K562 (cell line): Measurements from ENCODE around the gene TMEM270. TPM values are rescaled to one million over a fixed set of nuclear protein-coding genes. Genes with fewer than 3 reads are reported as not detected.

Experiments
- ATAC-seq: fragments of 200-7000 bp; cut with Tn5 transposase; 3 replicates; pipeline ENCODE4 v1.9.1; 2020; ENCODE audit warnings: moderate library complexity
- BruUV-seq: library from RNA; stranded (reverse); fragments of 400-500 nt; replicated peaks from 2 replicates; lab custom pipeline; 2021; lab: Mats Ljungman, UMichigan
- CTCF ChIA-PET: fragments of 300-600 bp; formaldehyde crosslinking; extraction: SDS; loops from one replicate; lab custom pipeline; 2021; ENCODE audit warnings: low intra/inter-chr PET ratio; lab: Yijun Ruan, JAX
- POLR2A ChIA-PET: fragments of 300-600, 350-650 bp; sonication (Branson Sonifier 250); formaldehyde crosslinking; extraction: SDS; loops from one replicate; lab custom pipeline; 2021; ENCODE audit warnings: antibody characterized with exemption, inconsistent platforms; lab: Yijun Ruan, JAX
- DNase-seq, 4 experiments: peaks; one replicate each; pipeline versions ENCODE4 v3.0.0 to v3.0.0-alpha.2; 2011 to 2018; ENCODE audit warnings: low spot score in 3 of 4, mixed read lengths in 3 of 4; ENCODE audit errors: extremely low read depth in 1 of 4
- FAIRE-seq: peaks from 2 replicates; lab custom pipeline; 2011; peaks lifted over from hg19 to GRCh38; lab: Jason Lieb, UNC
- H2AFZ ChIP-seq: 2 replicates; pipeline ENCODE4 v1.6.0; 2011; ENCODE audit warnings: low read depth, low read length, control low read depth, inconsistent platforms
- H3K27ac ChIP-seq: fragments of 200-600 bp; 3 replicates; pipeline ENCODE4 v1.8.0; 2011; ENCODE audit warnings: low read depth, mild to moderate bottlenecking, control low read depth, inconsistent platforms, low read length, moderate library complexity, mixed read lengths; ENCODE audit errors: extremely low read depth
- H3K27me3 ChIP-seq, 2 experiments: fragments of 300-600 bp in 1 of 2; 2 replicates in 1 of 2; 3 replicates in 1 of 2; pipeline versions ENCODE4 v1.6.0 to v1.8.0; 2011; ENCODE audit warnings: inconsistent platforms in 2 of 2, low read length in 2 of 2, mild to moderate bottlenecking in 1 of 2, mixed read lengths in 1 of 2, moderate library complexity in 1 of 2; ENCODE audit not compliant: control insufficient read depth in 2 of 2, insufficient read depth in 2 of 2
- H3K36me3 ChIP-seq: fragments of 300-600 bp; 3 replicates; pipeline ENCODE4 v1.8.0; 2011; ENCODE audit warnings: mild to moderate bottlenecking, low read length, inconsistent platforms; ENCODE audit not compliant: control insufficient read depth, insufficient read depth
- H3K4me1 ChIP-seq, 2 experiments: fragments of 200-600 bp in 1 of 2; replicated peaks in 1 of 2; 2 replicates in 1 of 2; 3 replicates in 1 of 2; pipeline versions ENCODE4 v1.5.1 to v1.8.0; 2011; ENCODE audit warnings: inconsistent platforms in 2 of 2, low read length in 2 of 2, mild to moderate bottlenecking in 1 of 2, mixed read lengths in 1 of 2, moderate library complexity in 1 of 2; ENCODE audit not compliant: control insufficient read depth in 2 of 2, insufficient read depth in 2 of 2
- H3K4me2 ChIP-seq: 2 replicates; pipeline ENCODE4 v1.6.1; 2011; ENCODE audit warnings: low read length, control low read depth, inconsistent platforms, mixed read lengths; ENCODE audit not compliant: insufficient read depth
- H3K4me3 ChIP-seq: fragments of 200-600 bp; sonication (generic), shearing (Covaris generic); 2 replicates; pipeline ENCODE4 v1.5.1; 2016; ENCODE audit warnings: control low read depth, inconsistent platforms
- H3K79me2 ChIP-seq: fragments of 200-600 bp; 3 replicates; pipeline ENCODE4 v1.8.0; 2011; ENCODE audit warnings: low read length, inconsistent platforms; ENCODE audit not compliant: control insufficient read depth, insufficient read depth
- H3K9ac ChIP-seq, 2 experiments: 2 replicates each; pipeline versions ENCODE4 v1.6.0 to v1.6.1; 2011; ENCODE audit warnings: low read depth in 2 of 2, low read length in 2 of 2, control low read depth in 1 of 2, inconsistent platforms in 1 of 2, mild to moderate bottlenecking in 1 of 2, mixed read lengths in 1 of 2; ENCODE audit not compliant: insufficient read depth in 1 of 2
- H3K9me1 ChIP-seq: one replicate; pipeline ENCODE4 v1.6.0; 2011; ENCODE audit warnings: inconsistent platforms, mild to moderate bottlenecking, low read length, moderate library complexity; ENCODE audit not compliant: control insufficient read depth, insufficient read depth
- H3K9me3 ChIP-seq: replicated peaks from 2 replicates; pipeline ENCODE4 v1.5.1; 2011; ENCODE audit warnings: low read depth, low read length, inconsistent platforms; ENCODE audit not compliant: control insufficient read depth, insufficient read depth
- H4K20me1 ChIP-seq: replicated peaks from 2 replicates; pipeline ENCODE4 v1.6.1; 2011; ENCODE audit warnings: low read length, inconsistent platforms, mixed read lengths; ENCODE audit not compliant: control insufficient read depth, insufficient read depth
- ARID3A ChIP-seq: IDR thresholded peaks from 2 replicates; pipeline ENCODE4 v1.6.1; 2012; ENCODE audit warnings: low read depth, low read length, improper control_type of control experiment, borderline replicate concordance
- CHD1 ChIP-seq: fragments of 200-600 bp; sonication (generic); IDR thresholded peaks from one replicate; pipeline ENCODE4 v1.6.1; 2012; ENCODE audit warnings: mild to moderate bottlenecking, moderate library complexity, low read length, inconsistent platforms
- ELF1 ChIP-seq: fragments of 200-800 bp; sonication (Bioruptor generic); IDR thresholded peaks from 2 replicates; pipeline ENCODE4 v1.6.1; 2016; ENCODE audit warnings: missing genetic modification characterization, missing compliant biosample characterization
- ESRRA ChIP-seq: fragments of 450-650 bp; IDR thresholded peaks from 2 replicates; pipeline ENCODE4 v1.6.1; 2014; ENCODE audit warnings: low read depth, mild to moderate bottlenecking, moderate library complexity, borderline replicate concordance
- ETV1 ChIP-seq: fragments of 450-650 bp; conservative IDR thresholded peaks from 2 replicates; pipeline ENCODE4 v1.6.1; 2016; ENCODE audit warnings: missing genetic modification characterization, control low read depth, low read depth, missing compliant biosample characterization
- HBP1 ChIP-seq: fragments of 450-650 bp; formaldehyde crosslinking; IDR thresholded peaks from 2 replicates; pipeline ENCODE4 v1.4.0; 2022; ENCODE audit warnings: missing genetic modification characterization
- HDAC3 ChIP-seq: fragments of 450-650 bp; IDR thresholded peaks from 2 replicates; pipeline ENCODE4 v1.6.1; 2018; ENCODE audit warnings: borderline replicate concordance, mild to moderate bottlenecking, moderate library complexity; ENCODE audit not compliant: partially characterized antibody
- HOXB6 ChIP-seq: fragments of 250-450 bp; sonication (Bioruptor Pico); IDR thresholded peaks from 2 replicates; pipeline ENCODE4 v1.5.1; 2022; ENCODE audit warnings: mild to moderate bottlenecking, borderline replicate concordance
- KLF10 ChIP-seq: fragments of 250-450 bp; sonication (Bioruptor Pico); IDR thresholded peaks from 2 replicates; pipeline ENCODE4 v1.6.1; 2021; ENCODE audit warnings: matching md5 sums
- MEIS2 ChIP-seq: fragments of 450-650 bp; IDR thresholded peaks from 2 replicates; pipeline ENCODE4 v1.6.1; 2014; ENCODE audit warnings: mild to moderate bottlenecking; ENCODE audit not compliant: partially characterized antibody
- NFIX ChIP-seq: fragments of 250-450 bp; sonication (Bioruptor Pico); IDR thresholded peaks from 2 replicates; pipeline ENCODE4 v1.4.0; 2020; ENCODE audit warnings: low read depth, mild to moderate bottlenecking, moderate library complexity
- NR3C1 ChIP-seq: sonication (generic); formaldehyde crosslinking; IDR thresholded peaks from 2 replicates; pipeline ENCODE4 v1.8.1; 2022; ENCODE audit warnings: missing genetic modification reagents
- RNF2 ChIP-seq: sonication (generic); IDR thresholded peaks from 2 replicates; pipeline ENCODE4 v1.6.1; 2016
- SREBF2 ChIP-seq: sonication (generic); formaldehyde crosslinking; IDR thresholded peaks from 2 replicates; pipeline ENCODE4 v1.4.0; 2020; ENCODE audit warnings: mild to moderate bottlenecking, missing genetic modification reagents
- TCF15 ChIP-seq: fragments of 250-450 bp; sonication (Bioruptor Pico); IDR thresholded peaks from 2 replicates; pipeline ENCODE4 v1.8.0; 2022; ENCODE audit warnings: moderate library complexity, mild to moderate bottlenecking, inconsistent platforms
- TCF3 ChIP-seq: sonication (generic); formaldehyde crosslinking; IDR thresholded peaks from 2 replicates; pipeline ENCODE4 v1.4.0; 2020; ENCODE audit warnings: mild to moderate bottlenecking, missing genetic modification reagents
- WHSC1 ChIP-seq: IDR thresholded peaks from one replicate; pipeline ENCODE4 v1.6.1; 2012; ENCODE audit warnings: low read length, control low read depth, inconsistent platforms
- ZNF212 ChIP-seq: fragments of 450-650 bp; formaldehyde crosslinking; IDR thresholded peaks from 2 replicates; pipeline ENCODE4 v1.4.0; 2020; ENCODE audit warnings: mild to moderate bottlenecking
- WGBS: fragments of 100-300 bp; shearing (Covaris generic); methylation state at CpG from one replicate; pipeline ENCODE4 v1.1.6; 2016; ENCODE audit warnings: low coverage, mixed read lengths; ENCODE audit not compliant: insufficient coverage; ENCODE audit errors: missing lambda C conversion rate; 5-methylcytosine and 5-hydroxymethylcytosine counted together
- in situ Hi-C: fragments of 300-500 bp; cut with MboI; formaldehyde crosslinking; loops from 4 replicates; pipeline ENCODE4 v1.15.0; 2018; ENCODE audit warnings: inconsistent platforms, mixed read lengths
- intact Hi-C: fragments of 100-400 bp; cut with micrococcal nuclease; formaldehyde crosslinking; loops from 2 replicates; pipeline ENCODE4 v1.14.2; 2022
- polyA plus RNA-seq, 8 experiments: library from polyadenylated mRNA; depleted of rRNA in 4 of 8; stranded (reverse) in 5 of 8; unstranded in 3 of 8; fragments of >200 nt; fragmentation: Nextera tagmentation in 2 of 8; fragmentation: Illumina TruSeq in 1 of 8; extraction: Ambion mirVana in 2 of 8; extraction: Trizol in 1 of 8; gene quantifications; 2 replicates each; pipeline versions ENCODE4 v1.2.1 to v1.2.3, GENCODE V29; 2011 to 2014; ENCODE audit warnings: inconsistent platforms in 1 of 8, missing spikeins in 1 of 8
- total RNA-seq, 7 experiments: library from RNA; depleted of rRNA in 6 of 7; stranded (reverse); fragments of >200 nt in 6 of 7; fragmentation: Illumina TruSeq in 2 of 7; extraction: Trizol in 2 of 7; gene quantifications; 2 replicates each; pipeline versions ENCODE4 v1.2.1 to v1.2.3, GENCODE V29; 2011 to 2021; ENCODE audit warnings: low replicate concordance in 1 of 7

The TMEM270 gene
- total and polyA plus RNA-seq, 9 of the 15 experiments (the other 6 are each of a cell fraction or from before 2014, with no cell fraction given): not detected

GRCh38 chr7:73844131-73844547 lies 16.8 kb upstream of the TMEM270 start:
- Histone ChIP-seq H3K9me1 (no peaks in the 10 kb centered on the region), H3K36me3 (no peaks in the 10 kb centered on the region), H3K9ac (no peak overlapping the region), H3K79me2 (no peaks in the 10 kb centered on the region), H3K27ac (no peak overlapping the region), H3K4me1 (peaks cover 6 to 32% of the 10 kb centered on the region in 2 experiments; a peak in 4 of 5 replicates), H2AFZ (no peak overlapping the region), H3K4me3 (no peak overlapping the region), H3K27me3 (no peaks in the 10 kb centered on the region), H3K9me3 (no peaks in the 10 kb centered on the region), H3K4me2 (no peak overlapping the region), H4K20me1 (no peaks in the 10 kb centered on the region)
- no peak for ATAC-seq
- in situ Hi-C loops (no loop called here), intact Hi-C loops (no loop called here)
- BruUV-seq: no TSS peak
- 9% methylated on average over 9 of the region's 9 CpGs for WGBS
- peak in 1 of 4 experiments; percentile 44 for DNase-seq
- POLR2A ChIA-PET: interaction anchor here (0.6 kb wide), 1 partner anchor 104 kb away, joined by 3 read pairs; no protein-coding TSS in a partner anchor
- CTCF ChIA-PET: no interaction called here
- no peak for FAIRE-seq
- TF ChIP-seq ZNF212 (CRISPR knock-in tag) (no peak), MEIS2 (peak; percentile 70), NR3C1 (CRISPR knock-in tag) (no peak), NFIX (CRISPR knock-in tag) (no peak), HOXB6 (no peak), ELF1 (tag) (no peak), WHSC1 (no peak), KLF10 (CRISPR knock-in tag) (no peak), HBP1 (CRISPR knock-in tag) (no peak), RNF2 (no peak), ESRRA (0 out of 2 replicates have a peak, but pooled peaks have one; percentile 65), CHD1 (no peak), TCF15 (CRISPR knock-in tag) (no peak), TCF3 (CRISPR knock-in tag) (peak; percentile 44; the same call in 1 of the 2 replicates), SREBF2 (CRISPR knock-in tag) (no peak), ETV1 (tag) (peak; percentile 29; the same call in 1 of the 2 replicates), ARID3A (no peak), HDAC3 (no peak)
